HG02981 (cell line): ENCODE data around the gene TRIM69.
"Not testable (repeated sequence)": the region's sequence is repeated elsewhere in the genome, so short reads cannot be mapped to it uniquely, and the experiment has no call there.

Experiments used
- ATAC-seq: cut with Tn5 transposase; IDR thresholded peaks from one replicate; pipeline ENCODE4 v1.9.1; 2021; ENCODE audit warnings: mild to moderate bottlenecking, moderate library complexity; ENCODE audit not compliant: unreplicated experiment

TRIM69 gene

GRCh38 chr15:44738340-44738984, 2.1 kb downstream of the TRIM69 start:
- no peak for ATAC-seq

- not testable (repeated sequence) for ATAC-seq
Observed at GRCh38 chr15:44739222-44739847, 3.0 kb downstream of the TRIM69 start.

- ATAC-seq: not testable (repeated sequence)
Observed at GRCh38 chr15:44743454-44743853, 7.1 kb downstream of the TRIM69 start.

GRCh38 chr15:44753345-44753744, 17.0 kb downstream of the TRIM69 start:
- no peak for ATAC-seq

GRCh38 chr15:44763187-44763586, 26.9 kb downstream of the TRIM69 start:
- ATAC-seq: no peak

- ATAC-seq: no peak
Observed at GRCh38 chr15:44763848-44764247, 27.5 kb downstream of the TRIM69 start.

GRCh38 chr15:44765036-44765435, 28.7 kb downstream of the TRIM69 start:
- no peak for ATAC-seq

GRCh38 chr15:44769521-44769920, 33.2 kb downstream of the TRIM69 start:
- ATAC-seq: no peak

GRCh38 chr15:44770715-44771114, 34.4 kb downstream of the TRIM69 start:
- ATAC-seq: not testable (repeated sequence)

GRCh38 chr15:44775953-44776352, 39.6 kb downstream of the TRIM69 start:
- ATAC-seq: no peak

GRCh38 chr15:44779761-44780160, 43.4 kb downstream of the TRIM69 start:
- no peak for ATAC-seq

- no peak for ATAC-seq
Observed at GRCh38 chr15:44780608-44781007, 44.3 kb downstream of the TRIM69 start.

- ATAC-seq: no peak
Observed at GRCh38 chr15:44781128-44781810, 44.9 kb downstream of the TRIM69 start.

- no peak for ATAC-seq
Observed at GRCh38 chr15:44782516-44782915, 46.2 kb downstream of the TRIM69 start.

GRCh38 chr15:44784918-44785274, 48.6 kb downstream of the TRIM69 start:
- not testable (repeated sequence) for ATAC-seq

GRCh38 chr15:44788748-44789147, 52.4 kb downstream of the TRIM69 start:
- no peak for ATAC-seq

- ATAC-seq: no peak
Observed at GRCh38 chr15:44790215-44790614, 53.9 kb downstream of the TRIM69 start.

- no peak for ATAC-seq
Observed at GRCh38 chr15:44790656-44791055, 54.3 kb downstream of the TRIM69 start.

GRCh38 chr15:44792715-44793114, 56.4 kb downstream of the TRIM69 start:
- ATAC-seq: no peak

- ATAC-seq: no peak
Observed at GRCh38 chr15:44794072-44794471, 57.7 kb downstream of the TRIM69 start.

- no peak for ATAC-seq
Observed at GRCh38 chr15:44796508-44796907, 60.2 kb downstream of the TRIM69 start.

- ATAC-seq: no peak
Observed at GRCh38 chr15:44798826-44799225, 62.5 kb downstream of the TRIM69 start.
